H1 (cell line): ENCODE results near the gene ARHGAP5.

ENCODE experiments used
- EGR1 ChIP-seq: IDR thresholded peaks from 2 replicates; pipeline ENCODE4 v1.6.1; 2011; ENCODE audit warnings: low read depth, low read length, borderline replicate concordance
- EZH2 ChIP-seq: fragments of 200-600 bp; sonication (generic); IDR thresholded peaks from 2 replicates; pipeline ENCODE4 v1.7.1; 2012; ENCODE audit warnings: low read depth, mild to moderate bottlenecking, moderate library complexity, low read length, inconsistent platforms; ENCODE audit not compliant: severe bottlenecking
- JUND ChIP-seq: IDR thresholded peaks from 2 replicates; pipeline ENCODE4 v1.6.1; 2011; ENCODE audit warnings: mild to moderate bottlenecking, improper control_type of control experiment, low read length
- POLR2A ChIP-seq, 2 experiments: IDR thresholded peaks; 1 replicate in 1 of 2; 2 replicates in 1 of 2; pipeline ENCODE4 v1.6.1; 2011; ENCODE audit warnings: low read depth in 2 of 2, low read length in 2 of 2, mild to moderate bottlenecking in 2 of 2; ENCODE audit errors: control extremely low read depth in 1 of 2
- TEAD4 ChIP-seq: IDR thresholded peaks from 2 replicates; pipeline ENCODE4 v1.6.1; 2012; ENCODE audit warnings: low read depth, low read length, inconsistent platforms, mixed read lengths
- YY1 ChIP-seq: IDR thresholded peaks from 2 replicates; pipeline ENCODE4 v1.6.1; 2011; ENCODE audit warnings: low read depth, mild to moderate bottlenecking, low read length
- TF ChIP-seq, protein P1 (sequence below), 3 experiments: IDR thresholded peaks; 1 replicate in 2 of 3; 2 replicates in 1 of 3; pipeline versions ENCODE4 v1.5.1 to v1.6.1; 2011; ENCODE audit warnings: low read length in 3 of 3, mild to moderate bottlenecking in 3 of 3, inconsistent platforms in 2 of 3, low read depth in 1 of 3, moderate library complexity in 1 of 3; ENCODE audit not compliant: insufficient read depth in 1 of 3; ENCODE audit errors: control extremely low read depth in 1 of 3
- TF ChIP-seq, protein P2 (sequence below): IDR thresholded peaks from 2 replicates; pipeline ENCODE4 v1.6.1; 2012; ENCODE audit warnings: inconsistent platforms
- TF ChIP-seq, protein P3 (sequence below): IDR thresholded peaks from 2 replicates; pipeline ENCODE4 v1.6.1; 2011; ENCODE audit warnings: low read depth, mild to moderate bottlenecking, low read length; ENCODE audit not compliant: insufficient read depth

DNA sequence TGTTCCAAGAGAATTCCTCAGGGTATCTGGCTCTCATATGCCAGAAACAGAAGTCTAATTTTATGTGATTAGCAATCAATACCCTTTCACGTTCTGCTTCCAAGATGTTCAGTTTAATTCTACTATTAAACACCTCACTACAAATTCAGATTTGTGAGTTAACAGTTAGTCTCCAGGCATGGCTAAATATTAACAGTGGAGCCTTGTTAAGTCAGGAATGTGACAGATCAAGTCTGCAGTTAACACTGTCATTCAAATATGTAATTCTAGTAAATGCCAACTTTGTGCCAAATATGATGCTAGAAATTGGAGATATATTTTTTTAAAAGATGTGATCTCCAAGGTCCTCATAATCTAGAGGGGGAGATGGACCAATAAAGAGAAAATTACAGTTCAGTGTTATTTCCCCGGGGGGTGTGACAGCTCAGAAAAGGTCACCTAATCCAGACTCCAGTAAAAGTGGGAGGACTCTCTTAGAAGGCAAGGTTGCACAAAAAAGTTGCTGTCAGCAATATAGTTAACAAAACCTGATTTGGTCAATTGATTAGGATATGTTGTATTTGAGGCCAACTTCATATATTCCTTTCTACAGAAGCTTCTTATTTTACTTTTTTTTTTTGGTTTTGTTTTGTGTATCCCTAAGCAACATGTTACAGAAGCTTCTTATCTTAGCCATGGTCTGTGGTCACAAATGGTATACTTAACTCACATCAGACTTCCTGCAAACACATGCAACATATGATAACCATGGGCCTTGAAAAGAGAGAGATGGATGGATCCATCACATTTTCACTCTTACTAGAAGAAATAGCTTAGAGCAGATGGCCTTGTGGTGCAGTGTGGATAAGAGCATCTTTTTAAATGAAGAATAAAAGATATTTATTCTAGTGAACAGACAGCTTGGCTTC, 106.3 kb downstream of the ARHGAP5 start:
- TF ChIP-seq TEAD4 = no peak
- TF ChIP-seq EGR1 = no peak
- no peak for TF ChIP-seq POLR2A (IDR thresholded peaks at IDR 0.05; ENCODE audit: control extremely low read depth in 1 of 2, low read depth in 2 of 2, low read length in 2 of 2)
- TF ChIP-seq, protein P1, sequence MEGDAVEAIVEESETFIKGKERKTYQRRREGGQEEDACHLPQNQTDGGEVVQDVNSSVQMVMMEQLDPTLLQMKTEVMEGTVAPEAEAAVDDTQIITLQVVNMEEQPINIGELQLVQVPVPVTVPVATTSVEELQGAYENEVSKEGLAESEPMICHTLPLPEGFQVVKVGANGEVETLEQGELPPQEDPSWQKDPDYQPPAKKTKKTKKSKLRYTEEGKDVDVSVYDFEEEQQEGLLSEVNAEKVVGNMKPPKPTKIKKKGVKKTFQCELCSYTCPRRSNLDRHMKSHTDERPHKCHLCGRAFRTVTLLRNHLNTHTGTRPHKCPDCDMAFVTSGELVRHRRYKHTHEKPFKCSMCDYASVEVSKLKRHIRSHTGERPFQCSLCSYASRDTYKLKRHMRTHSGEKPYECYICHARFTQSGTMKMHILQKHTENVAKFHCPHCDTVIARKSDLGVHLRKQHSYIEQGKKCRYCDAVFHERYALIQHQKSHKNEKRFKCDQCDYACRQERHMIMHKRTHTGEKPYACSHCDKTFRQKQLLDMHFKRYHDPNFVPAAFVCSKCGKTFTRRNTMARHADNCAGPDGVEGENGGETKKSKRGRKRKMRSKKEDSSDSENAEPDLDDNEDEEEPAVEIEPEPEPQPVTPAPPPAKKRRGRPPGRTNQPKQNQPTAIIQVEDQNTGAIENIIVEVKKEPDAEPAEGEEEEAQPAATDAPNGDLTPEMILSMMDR (IDR thresholded peaks at IDR 0.05; ENCODE audit: control extremely low read depth in 1 of 3, insufficient read depth in 1 of 3, low read depth in 1 of 3, low read length in 3 of 3) = no peak
- TF ChIP-seq YY1 = no peak
- no peak for TF ChIP-seq EZH2
- TF ChIP-seq, protein P2, sequence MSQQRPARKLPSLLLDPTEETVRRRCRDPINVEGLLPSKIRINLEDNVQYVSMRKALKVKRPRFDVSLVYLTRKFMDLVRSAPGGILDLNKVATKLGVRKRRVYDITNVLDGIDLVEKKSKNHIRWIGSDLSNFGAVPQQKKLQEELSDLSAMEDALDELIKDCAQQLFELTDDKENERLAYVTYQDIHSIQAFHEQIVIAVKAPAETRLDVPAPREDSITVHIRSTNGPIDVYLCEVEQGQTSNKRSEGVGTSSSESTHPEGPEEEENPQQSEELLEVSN = no peak
- TF ChIP-seq JUND = no peak
- TF ChIP-seq, protein P3, sequence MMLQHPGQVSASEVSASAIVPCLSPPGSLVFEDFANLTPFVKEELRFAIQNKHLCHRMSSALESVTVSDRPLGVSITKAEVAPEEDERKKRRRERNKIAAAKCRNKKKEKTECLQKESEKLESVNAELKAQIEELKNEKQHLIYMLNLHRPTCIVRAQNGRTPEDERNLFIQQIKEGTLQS = no peak
